ENCODE results near the gene LRRC74B.
"Not testable (repeated sequence)": the region's sequence is repeated elsewhere in the genome, so short reads cannot be mapped to it uniquely, and the experiment has no call there.

Gene LRRC74B

DNA sequence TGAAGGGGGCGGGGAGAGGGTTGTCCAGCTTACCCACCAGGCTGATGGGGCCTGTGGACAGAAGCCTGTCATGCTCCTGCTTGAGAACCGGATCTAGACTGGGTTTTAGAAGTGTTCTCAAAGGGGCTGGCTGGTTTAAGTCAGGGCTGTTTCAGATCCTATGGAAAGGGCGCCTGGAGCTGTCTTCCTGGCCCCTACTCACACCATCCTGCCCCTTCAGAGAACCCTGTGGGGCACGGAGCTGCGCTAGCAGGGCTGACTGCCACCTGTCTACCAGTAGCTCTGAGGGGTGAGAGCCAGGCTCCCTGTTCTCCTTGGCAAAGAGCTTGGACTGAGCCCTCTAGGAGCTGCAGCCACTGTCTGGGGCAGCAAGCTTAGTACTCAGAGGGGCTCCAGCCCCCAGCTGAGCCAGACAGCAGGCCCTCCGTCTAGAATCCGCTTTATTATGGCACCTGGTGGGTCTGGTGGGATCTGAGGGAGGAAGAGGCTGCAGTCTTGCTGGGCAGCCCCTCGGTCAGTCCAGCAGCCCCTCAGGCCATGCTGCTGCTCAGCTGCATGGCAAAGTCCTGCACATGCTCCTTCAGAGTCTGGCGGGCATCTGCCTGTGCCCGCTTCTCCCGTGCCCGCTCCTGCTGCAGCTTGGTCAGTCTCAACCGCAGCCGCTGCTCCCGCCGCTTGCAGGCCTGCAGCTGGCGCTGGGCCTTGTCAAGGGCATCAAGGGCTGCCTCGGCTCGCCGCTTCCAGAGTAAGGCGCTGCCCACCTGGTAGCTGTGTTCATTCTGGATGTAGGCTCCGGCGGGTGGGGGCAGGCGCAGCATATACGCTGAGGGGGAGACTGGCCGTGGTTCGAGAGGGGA, 46.2 kb upstream of the LRRC74B start:
- POLR2A ChIA-PET = interaction anchor here (0.8 to 8.9 kb wide), 11 partner anchors 10 to 114 kb away, joined by 3 to 121 read pairs (median 4); partner anchors contain the start of genes LRRC74B and LZTR1
- CTCF ChIA-PET = interaction anchor here (0.7 to 1.6 kb wide), 3 partner anchors 19 to 114 kb away, joined by 3 to 6 read pairs (median 5); no protein-coding TSS in a partner anchor
- peak; percentile 21; the same call in 1 of the 2 replicates for TF ChIP-seq ELF4 (IDR thresholded peaks at IDR 0.05)
- TF ChIP-seq FOXA1 (IDR thresholded peaks at IDR 0.05) = no peak
- DNase-seq (ENCODE audit: extremely low spot score) = no peak

DNA sequence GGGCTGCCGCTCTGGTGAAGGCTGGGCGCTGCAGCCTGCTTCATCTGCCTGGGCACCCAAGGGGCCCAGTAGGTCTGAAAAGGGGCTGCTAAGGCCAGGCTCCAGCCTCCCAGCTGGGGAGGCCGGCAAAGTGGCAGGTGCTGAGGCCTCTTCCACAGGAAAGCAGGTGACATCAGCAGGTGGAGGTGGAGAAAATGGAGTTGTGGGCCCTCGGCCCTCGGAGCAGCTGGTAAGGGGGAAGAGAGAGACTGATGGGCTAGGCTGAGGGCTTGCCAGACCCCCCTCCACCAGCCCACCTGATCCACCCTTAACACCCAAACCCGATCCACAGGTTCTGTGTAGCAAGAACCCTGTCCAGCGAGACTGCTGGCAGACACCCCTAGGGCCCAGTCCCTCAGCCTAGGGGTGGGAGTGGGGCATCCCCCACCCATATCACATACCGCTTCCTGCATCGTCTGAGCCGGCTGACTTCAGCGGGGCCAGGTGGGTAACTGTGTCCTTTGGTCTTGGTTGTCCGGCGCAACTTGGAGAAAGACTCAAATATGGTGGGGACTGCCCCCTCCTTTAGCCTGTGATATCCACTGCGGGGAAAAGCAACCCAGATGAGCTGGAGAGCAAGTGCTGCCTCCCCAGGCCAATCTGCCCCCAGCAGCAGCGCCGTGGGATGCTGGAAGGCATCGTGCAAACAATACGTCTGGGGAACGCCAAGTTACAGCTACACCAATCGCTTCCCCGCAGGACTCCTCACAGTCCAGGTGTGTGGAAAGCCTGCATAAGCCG, 45.3 kb upstream of the LRRC74B start:
- ChIA-PET CTCF (interaction anchor here (0.7 to 1.0 kb wide), 2 partner anchors 18 to 115 kb away, joined by 3 to 6 read pairs; no protein-coding TSS in a partner anchor), POLR2A (interaction anchor here (0.7 to 8.9 kb wide), 7 partner anchors 11 to 104 kb away, joined by 3 to 121 read pairs (median 3); partner anchors contain the start of genes LZTR1 and P2RX6)
- TF ChIP-seq ZNF384 (IDR thresholded peaks at IDR 0.05) (no peak), L3MBTL2 (conservative IDR thresholded peaks at IDR 0.05) (no peak), SP1 (IDR thresholded peaks at IDR 0.05) (no peak), NFRKB (IDR thresholded peaks at IDR 0.05) (no peak), ELF4 (IDR thresholded peaks at IDR 0.05) (no peak), FOXK2 (IDR thresholded peaks at IDR 0.05) (no peak), FOXM1 (IDR thresholded peaks at IDR 0.05; ENCODE audit: borderline replicate concordance) (no peak), ARNT (IDR thresholded peaks at IDR 0.05) (no peak), BHLHE40 (IDR thresholded peaks at IDR 0.05; ENCODE audit: borderline replicate concordance) (no peak), PKNOX1 (IDR thresholded peaks at IDR 0.05) (no peak), FOXA1 (IDR thresholded peaks at IDR 0.05) (no peak), LEF1 (IDR thresholded peaks at IDR 0.05; ENCODE audit: borderline replicate concordance) (no peak), SUZ12 (IDR thresholded peaks at IDR 0.05) (no peak), TARDBP (IDR thresholded peaks at IDR 0.05) (no peak), CTBP1 (IDR thresholded peaks at IDR 0.05; ENCODE audit: borderline replicate concordance) (no peak), HDGF (IDR thresholded peaks at IDR 0.05; ENCODE audit: borderline replicate concordance) (no peak)
- DNase-seq (ENCODE audit: extremely low spot score) = no peak

- ChIA-PET CTCF (no interaction called here), POLR2A (interaction anchor here (0.7 to 8.9 kb wide), 6 partner anchors 10 to 103 kb away, joined by 3 to 121 read pairs (median 16); partner anchors contain the start of genes LZTR1 and P2RX6)
- no peak for DNase-seq (ENCODE audit: extremely low spot score)
- no peak for TF ChIP-seq FOXM1 (IDR thresholded peaks at IDR 0.05; ENCODE audit: borderline replicate concordance)
- no peak for TF ChIP-seq ARNT (IDR thresholded peaks at IDR 0.05)
- TF ChIP-seq HDGF (IDR thresholded peaks at IDR 0.05; ENCODE audit: borderline replicate concordance) = 0 out of 2 replicates have a peak, but pooled peaks have one; percentile 21
Observed at GRCh38 chr22:21000987-21001600, 44.7 kb upstream of the LRRC74B start.

DNA sequence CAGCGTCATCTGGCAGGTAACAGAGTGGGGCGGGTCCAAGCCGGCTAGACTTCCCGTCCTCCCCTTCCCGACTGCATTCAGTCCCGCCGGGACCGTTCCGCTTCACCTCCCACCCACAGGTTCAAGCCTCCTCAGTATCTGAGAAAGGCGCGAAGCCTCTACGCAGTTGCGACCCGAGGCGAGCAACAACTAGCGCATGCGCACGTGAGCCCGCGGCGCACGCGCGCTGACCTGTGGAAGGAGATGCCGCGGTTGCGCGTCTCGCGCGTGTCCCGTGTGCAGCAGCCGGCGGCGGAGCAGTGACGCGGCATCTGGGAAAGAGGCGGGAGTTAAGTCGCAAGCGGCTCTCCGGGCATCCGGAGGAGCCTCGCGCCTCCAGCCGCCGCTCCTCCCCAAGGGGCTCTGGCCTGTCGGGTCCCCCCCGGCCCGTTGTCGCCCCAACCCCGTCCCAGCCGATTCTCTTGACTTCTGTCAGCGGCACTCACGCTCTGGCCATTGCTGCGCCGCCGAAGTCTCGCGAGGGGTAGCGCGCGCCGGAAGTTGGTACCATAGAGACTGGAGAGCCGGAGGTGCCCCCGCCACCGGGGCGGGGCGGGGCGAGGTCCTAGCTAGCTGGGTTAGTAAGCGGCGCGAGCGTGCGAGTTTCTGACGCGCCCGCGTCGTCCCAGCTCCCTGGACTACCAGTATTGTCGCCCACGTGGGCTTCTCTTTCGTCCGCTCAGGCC, 44.0 kb upstream of the LRRC74B start, which contains the start of gene THAP7:
THAP7 (minus strand) TSS at position 518 of the 725 bp plus-strand sequence; CDS start at position 311, 207 bp downstream.
- peak; percentile 99 for TF ChIP-seq L3MBTL2 (conservative IDR thresholded peaks at IDR 0.05)
- TF ChIP-seq ARNT (IDR thresholded peaks at IDR 0.05) = no peak
- TF ChIP-seq LEF1 (IDR thresholded peaks at IDR 0.05; ENCODE audit: borderline replicate concordance) = no peak
- TF ChIP-seq TARDBP (IDR thresholded peaks at IDR 0.05) = peak; percentile 92
- no peak for TF ChIP-seq SUZ12 (IDR thresholded peaks at IDR 0.05)
- peak; percentile 33; the same call in 1 of the 2 replicates for TF ChIP-seq ELF4 (IDR thresholded peaks at IDR 0.05)
- TF ChIP-seq NFRKB (IDR thresholded peaks at IDR 0.05) = no peak
- TF ChIP-seq PKNOX1 (IDR thresholded peaks at IDR 0.05) = no peak
- no peak for TF ChIP-seq BHLHE40 (IDR thresholded peaks at IDR 0.05; ENCODE audit: borderline replicate concordance)
- TF ChIP-seq FOXK2 (IDR thresholded peaks at IDR 0.05) = no peak
- TF ChIP-seq FOXA1 (IDR thresholded peaks at IDR 0.05) = no peak
- TF ChIP-seq SP1 (IDR thresholded peaks at IDR 0.05) = no peak
- TF ChIP-seq ZNF384 (IDR thresholded peaks at IDR 0.05) = no peak
- no peak for TF ChIP-seq HDGF (IDR thresholded peaks at IDR 0.05; ENCODE audit: borderline replicate concordance)
- no peak for TF ChIP-seq CTBP1 (IDR thresholded peaks at IDR 0.05; ENCODE audit: borderline replicate concordance)
- TF ChIP-seq FOXM1 (IDR thresholded peaks at IDR 0.05; ENCODE audit: borderline replicate concordance) = no peak
- ChIA-PET POLR2A (interaction anchor here (0.6 to 8.9 kb wide), 24 partner anchors 9 to 116 kb away, joined by 3 to 121 read pairs (median 5); partner anchors contain the start of genes LRRC74B, LZTR1 and P2RX6), CTCF (interaction anchor here (0.8 to 0.9 kb wide), 2 partner anchors 136 to 641 kb away, joined by 3 read pairs; no protein-coding TSS in a partner anchor)

GRCh38 chr22:21003782-21004181, 42.0 kb upstream of the LRRC74B start:
- POLR2A ChIA-PET = interaction anchor here (1.0 to 8.9 kb wide), 6 partner anchors 10 to 100 kb away, joined by 4 to 121 read pairs (median 27); partner anchors contain the start of genes LZTR1 and P2RX6
- CTCF ChIA-PET = interaction anchor here (0.6 to 0.9 kb wide), 2 partner anchors 10 to 119 kb away, joined by 3 to 4 read pairs; no protein-coding TSS in a partner anchor

More for the DNA sequence above, 44.0 kb upstream of the LRRC74B start, which contains the start of gene THAP7:
- DNase-seq (ENCODE audit: extremely low spot score) = peak; percentile 96

GRCh38 chr22:21009208-21009607, 36.5 kb upstream of the LRRC74B start:
- DNase-seq (ENCODE audit: extremely low spot score); CTCF ChIA-PET; POLR2A ChIA-PET: not testable (repeated sequence)

More at GRCh38 chr22:21003782-21004181, 42.0 kb upstream of the LRRC74B start:
- no peak for DNase-seq (ENCODE audit: extremely low spot score)
- no peak for TF ChIP-seq FOXK2 (IDR thresholded peaks at IDR 0.05)
- TF ChIP-seq L3MBTL2 (conservative IDR thresholded peaks at IDR 0.05) = no peak
- no peak for TF ChIP-seq HDGF (IDR thresholded peaks at IDR 0.05; ENCODE audit: borderline replicate concordance)
- TF ChIP-seq SP1 (IDR thresholded peaks at IDR 0.05) = no peak
- TF ChIP-seq ELF4 (IDR thresholded peaks at IDR 0.05) = no peak
- TF ChIP-seq PKNOX1 (IDR thresholded peaks at IDR 0.05) = no peak
- no peak for TF ChIP-seq NFRKB (IDR thresholded peaks at IDR 0.05)
- TF ChIP-seq LEF1 (IDR thresholded peaks at IDR 0.05; ENCODE audit: borderline replicate concordance) = no peak
- TF ChIP-seq BHLHE40 (IDR thresholded peaks at IDR 0.05; ENCODE audit: borderline replicate concordance) = no peak
- TF ChIP-seq TARDBP (IDR thresholded peaks at IDR 0.05) = no peak
- no peak for TF ChIP-seq FOXA1 (IDR thresholded peaks at IDR 0.05)
- no peak for TF ChIP-seq ARNT (IDR thresholded peaks at IDR 0.05)
- no peak for TF ChIP-seq FOXM1 (IDR thresholded peaks at IDR 0.05; ENCODE audit: borderline replicate concordance)
- TF ChIP-seq ZNF384 (IDR thresholded peaks at IDR 0.05) = no peak
- no peak for TF ChIP-seq CTBP1 (IDR thresholded peaks at IDR 0.05; ENCODE audit: borderline replicate concordance)
- TF ChIP-seq SUZ12 (IDR thresholded peaks at IDR 0.05) = no peak

All from HEK293T (cell line).